Progenitor cell of endocrine pancreas (in vitro differentiated cells): ENCODE results near the gene CELF4. TPM values are rescaled to one million over a fixed set of nuclear protein-coding genes. Genes with fewer than 3 reads are reported as not detected.

Experiments used
- DNase-seq: peaks from one replicate; pipeline ENCODE4 v3.0.0; 2021; ENCODE audit warnings: low spot score; ENCODE audit not compliant: unreplicated experiment
- H3K27ac Mint-ChIP-seq: 2 replicates; pipeline ENCODE4 v1.8.0; 2021; ENCODE audit warnings: mild to moderate bottlenecking, moderate library complexity, mixed read lengths
- H3K27me3 Mint-ChIP-seq: 2 replicates; pipeline ENCODE4 v1.8.0; 2021; ENCODE audit warnings: mixed read lengths
- H3K36me3 Mint-ChIP-seq: 2 replicates; pipeline ENCODE4 v1.8.0; 2022; ENCODE audit warnings: mixed read lengths; ENCODE audit not compliant: insufficient read depth
- H3K4me1 Mint-ChIP-seq: 2 replicates; pipeline ENCODE4 v1.8.0; 2021; ENCODE audit warnings: low read depth, mixed read lengths
- H3K4me3 Mint-ChIP-seq: 2 replicates; pipeline ENCODE4 v1.8.0; 2021; ENCODE audit warnings: low read depth, mild to moderate bottlenecking, moderate library complexity, mixed read lengths
- H3K9me3 Mint-ChIP-seq: 2 replicates; pipeline ENCODE4 v1.8.0; 2021; ENCODE audit warnings: low read depth, mixed read lengths
- CTCF ChIP-seq: fragments of 200-600 bp; sonication (generic); IDR thresholded peaks from one replicate; pipeline ENCODE4 v1.5.0; 2021; ENCODE audit warnings: antibody characterized with exemption, mild to moderate bottlenecking; ENCODE audit not compliant: unreplicated experiment
- long read RNA-seq: library from polyadenylated mRNA; unstranded; transcript quantifications from one replicate; pipeline ENCODE4 v2.0.0, GENCODE V29; 2020
- total RNA-seq: library from RNA; stranded (reverse); gene quantifications from 2 replicates; pipeline ENCODE4 v1.2.1, GENCODE V29; 2021

Gene CELF4
- total RNA-seq, result 4.6 and 5.5 TPM in 2 replicates
- long read RNA-seq, partial matches to known transcripts, result 0 of 2 reads
- long read RNA-seq, other reads (novel, unspliced or antisense), result 1 of 2 reads

- no peak for TF ChIP-seq CTCF
- Mint-ChIP-seq H3K9me3 (no peaks in the 10 kb centered on the region), H3K4me3 (peak within 1 kb of the TSS; percentile 79), H3K27ac (peak within 1 kb of the TSS; percentile 74), H3K36me3 (no peaks in the 10 kb centered on the region), H3K4me1 (peaks cover 7% of the 10 kb centered on the region), H3K27me3 (peaks cover 86% of the 10 kb centered on the region)
- no peak for DNase-seq
Measured at GRCh38 chr18:37565101-37565976, at the start of gene CELF4. CELF4 (minus strand) TSS chr18:37565798.

- Mint-ChIP-seq H3K4me1 (no peaks in the 10 kb centered on the region), H3K36me3 (no peaks in the 10 kb centered on the region), H3K27me3 (peaks cover 11% of the 10 kb centered on the region), H3K9me3 (peaks cover 3% of the 10 kb centered on the region), H3K27ac (no peak overlapping the region), H3K4me3 (no peak overlapping the region)
- DNase-seq, result no peak
- TF ChIP-seq CTCF, result no peak
Measured at GRCh38 chr18:37613253-37613565, 47.6 kb upstream of the CELF4 start.

GRCh38 chr18:37612524-37613252 lies 47.1 kb upstream of the CELF4 start:
- H3K27ac Mint-ChIP-seq, result no peak overlapping the region
- H3K9me3 Mint-ChIP-seq, result peaks cover 3% of the 10 kb centered on the region
- H3K4me3 Mint-ChIP-seq, result no peak overlapping the region
- peaks cover 14% of the 10 kb centered on the region for H3K27me3 Mint-ChIP-seq
- no peak for TF ChIP-seq CTCF
- DNase-seq, result no peak
- no peaks in the 10 kb centered on the region for H3K4me1 Mint-ChIP-seq
- H3K36me3 Mint-ChIP-seq, result no peaks in the 10 kb centered on the region

- no peaks in the 10 kb centered on the region for H3K36me3 Mint-ChIP-seq
Measured at GRCh38 chr18:37611614-37612279, 46.1 kb upstream of the CELF4 start.

More at GRCh38 chr18:37611614-37612279, 46.1 kb upstream of the CELF4 start:
- no peaks in the 10 kb centered on the region for H3K4me1 Mint-ChIP-seq
- DNase-seq, result no peak
- H3K27me3 Mint-ChIP-seq, result peaks cover 14% of the 10 kb centered on the region
- no peaks in the 10 kb centered on the region for H3K9me3 Mint-ChIP-seq
- no peak overlapping the region for H3K4me3 Mint-ChIP-seq
- no peak overlapping the region for H3K27ac Mint-ChIP-seq
- TF ChIP-seq CTCF, result no peak
